GM21528 (cell line): ENCODE results near the gene RPS26.
"Not testable (repeated sequence)": the region's sequence is repeated elsewhere in the genome, so short reads cannot be mapped to it uniquely, and the experiment has no call there.

Experiments
- ATAC-seq: cut with Tn5 transposase; IDR thresholded peaks from one replicate; pipeline ENCODE4 v1.9.1; 2021; ENCODE audit warnings: mild to moderate bottlenecking, moderate library complexity; ENCODE audit not compliant: unreplicated experiment, low FRiP score

RPS26 gene

DNA sequence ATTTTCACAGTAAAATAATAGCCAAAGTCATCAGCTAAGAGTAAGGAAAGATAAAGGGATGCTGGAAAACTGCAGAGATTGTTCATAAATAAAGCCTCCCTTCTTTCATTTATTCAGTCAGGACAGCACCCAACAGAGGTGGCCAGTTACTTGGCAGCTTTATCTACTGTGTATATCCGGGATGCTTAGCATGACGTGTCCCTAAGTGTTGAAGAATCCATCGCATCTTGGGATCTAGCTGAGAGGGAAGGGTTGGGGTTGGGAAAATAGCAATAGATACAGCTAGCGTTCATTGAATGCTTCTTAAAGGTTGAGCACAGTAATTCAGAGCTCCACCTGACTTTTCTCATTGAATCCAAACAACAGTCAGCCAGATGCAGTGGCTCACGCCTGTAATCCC, 32.7 kb downstream of the RPS26 start:
- ATAC-seq, result no peak

DNA sequence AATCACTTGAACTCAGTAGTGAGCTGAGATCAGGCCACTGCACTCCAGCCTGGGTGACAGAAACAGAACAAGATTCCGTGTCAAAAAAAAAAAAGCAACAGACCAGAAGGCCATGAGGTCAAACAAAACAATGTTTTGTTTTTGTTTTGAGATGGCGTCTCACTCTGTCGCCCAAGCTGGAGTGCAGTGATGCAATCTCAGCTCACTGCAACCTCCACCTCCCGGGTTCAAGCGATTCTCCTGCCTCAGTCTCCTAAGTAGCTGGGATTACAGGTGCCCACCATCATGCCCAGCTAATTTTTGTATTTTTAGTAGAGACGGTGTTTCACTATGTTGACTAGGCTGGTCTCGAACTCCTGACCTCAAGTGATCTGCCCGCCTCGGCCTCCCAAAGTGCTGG, 36.2 kb downstream of the RPS26 start:
- ATAC-seq, result not testable (repeated sequence)

GRCh38 chr12:56078427-56078826, 36.7 kb downstream of the RPS26 start:
- no peak for ATAC-seq

DNA sequence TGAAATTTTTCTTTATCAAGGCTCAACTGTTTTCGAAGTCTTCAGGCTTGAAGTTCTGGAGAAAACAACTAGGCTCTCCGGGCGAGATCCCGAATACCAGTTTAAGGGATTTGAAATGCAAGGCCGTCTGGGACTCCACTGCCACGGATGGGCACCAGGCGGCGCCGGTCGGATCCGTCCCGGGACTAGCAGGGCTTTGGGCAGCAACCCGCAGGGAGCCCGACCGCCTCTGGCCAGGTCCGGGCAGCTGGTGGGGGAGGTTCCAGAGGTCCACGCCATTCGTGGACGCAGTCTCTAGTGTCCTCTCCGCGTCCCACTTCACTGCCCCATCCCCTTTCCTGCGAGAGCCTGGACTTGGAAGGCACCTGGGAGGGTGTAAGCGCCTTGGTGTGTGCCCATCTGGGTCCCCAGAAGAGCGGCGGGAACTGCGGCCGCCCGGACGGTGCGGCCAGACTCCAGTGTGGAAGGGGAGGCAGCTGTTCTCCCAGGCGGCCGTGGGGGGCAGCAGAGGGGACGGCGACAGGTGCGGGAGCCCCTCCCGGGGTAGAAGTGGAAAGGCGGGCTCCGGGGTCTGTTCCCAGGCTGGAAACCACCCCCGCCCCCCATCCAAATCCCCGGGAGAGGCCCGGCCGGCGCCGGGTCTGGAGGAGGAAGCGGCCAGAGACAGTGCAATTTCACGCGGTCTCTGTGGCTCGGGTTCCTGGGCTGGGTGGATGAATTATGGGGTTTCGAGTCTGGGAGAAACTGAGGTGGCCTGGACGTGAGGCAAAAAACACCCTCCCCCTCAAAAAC, 37.4 kb downstream of the RPS26 start:
- no peak for ATAC-seq

DNA sequence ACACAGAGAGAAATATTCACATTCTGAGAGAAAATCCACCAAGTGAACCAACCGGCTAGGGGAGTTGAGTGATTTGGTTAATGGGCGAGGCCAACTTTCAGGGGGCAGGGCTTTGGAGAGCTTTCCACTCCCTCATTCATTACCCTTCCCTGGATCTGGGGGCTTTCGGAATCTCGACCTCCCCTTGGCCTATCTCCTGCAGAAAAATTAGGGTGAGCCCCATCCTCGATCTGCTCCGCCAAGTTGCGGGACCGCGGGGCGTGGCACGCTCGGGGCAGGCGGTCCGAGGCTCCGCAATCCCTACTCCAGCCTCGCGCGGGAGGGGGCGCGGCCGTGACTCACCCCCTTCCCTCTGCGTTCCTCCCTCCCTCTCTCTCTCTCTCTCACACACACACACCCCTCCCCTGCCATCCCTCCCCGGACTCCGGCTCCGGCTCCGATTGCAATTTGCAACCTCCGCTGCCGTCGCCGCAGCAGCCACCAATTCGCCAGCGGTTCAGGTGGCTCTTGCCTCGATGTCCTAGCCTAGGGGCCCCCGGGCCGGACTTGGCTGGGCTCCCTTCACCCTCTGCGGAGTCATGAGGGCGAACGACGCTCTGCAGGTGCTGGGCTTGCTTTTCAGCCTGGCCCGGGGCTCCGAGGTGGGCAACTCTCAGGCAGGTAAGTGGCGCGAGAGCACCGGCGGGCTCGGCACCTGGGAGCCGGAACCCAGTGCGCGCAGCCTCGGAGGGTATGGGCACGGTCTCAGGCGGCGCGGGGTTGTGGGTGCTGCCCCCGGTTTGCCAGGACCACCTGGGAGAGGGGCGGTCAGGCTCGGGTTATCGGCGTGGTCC, 38.2 kb downstream of the RPS26 start, which contains the start of gene ERBB3:
Gene ERBB3, plus strand, starts transcription at position 443 of the 833 bp plus-strand sequence. Its CDS starts 136 bp downstream, at position 579.
- no peak for ATAC-seq

- ATAC-seq, result no peak
Measured at GRCh38 chr12:56080556-56081138, 38.9 kb downstream of the RPS26 start.

DNA sequence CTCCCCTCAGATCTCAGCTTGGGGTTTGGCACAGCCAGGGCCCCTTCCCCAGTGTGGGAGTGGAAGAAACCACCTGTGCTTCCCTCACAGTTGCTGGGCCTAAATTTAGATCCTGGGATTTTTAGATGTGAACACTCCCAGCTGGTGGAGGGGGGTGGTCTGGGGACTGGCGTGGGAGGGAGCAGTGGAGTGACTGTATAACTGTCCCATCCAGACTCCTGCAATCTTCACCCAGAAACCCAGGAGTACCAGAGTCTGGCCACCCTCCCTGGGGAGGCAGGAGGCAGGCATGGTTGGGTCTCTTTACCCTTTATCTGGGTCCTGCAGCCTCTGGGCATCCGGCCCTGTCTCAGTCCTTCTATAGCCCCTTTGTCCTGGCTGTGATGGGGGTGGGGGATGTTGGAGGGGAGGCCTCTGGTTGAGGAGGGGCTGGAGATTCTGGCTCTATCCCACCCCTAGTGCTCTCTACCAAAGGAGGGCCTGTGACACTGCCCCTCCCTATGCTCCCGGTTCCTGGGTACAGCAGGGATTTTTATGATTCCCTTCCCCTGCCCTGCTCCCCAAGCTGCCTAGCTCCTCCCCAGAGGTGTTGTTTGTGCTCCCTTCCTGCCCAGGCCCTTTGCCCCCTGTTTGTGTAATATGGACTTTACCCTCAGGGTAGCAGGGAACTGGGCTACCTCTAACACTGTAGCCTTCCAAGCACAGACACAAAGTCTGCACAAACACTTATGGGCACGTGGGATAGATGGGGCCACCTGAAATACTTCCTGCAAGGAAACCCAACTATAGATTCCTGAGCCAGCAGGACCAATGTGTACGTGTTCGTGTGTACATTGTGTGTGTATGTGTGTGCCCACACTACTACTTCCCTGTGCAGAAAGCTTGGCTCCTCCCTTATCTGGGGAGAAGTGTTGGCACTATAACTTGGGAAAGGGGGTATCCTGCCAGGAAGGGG, 40.0 kb downstream of the RPS26 start:
- no peak for ATAC-seq

DNA sequence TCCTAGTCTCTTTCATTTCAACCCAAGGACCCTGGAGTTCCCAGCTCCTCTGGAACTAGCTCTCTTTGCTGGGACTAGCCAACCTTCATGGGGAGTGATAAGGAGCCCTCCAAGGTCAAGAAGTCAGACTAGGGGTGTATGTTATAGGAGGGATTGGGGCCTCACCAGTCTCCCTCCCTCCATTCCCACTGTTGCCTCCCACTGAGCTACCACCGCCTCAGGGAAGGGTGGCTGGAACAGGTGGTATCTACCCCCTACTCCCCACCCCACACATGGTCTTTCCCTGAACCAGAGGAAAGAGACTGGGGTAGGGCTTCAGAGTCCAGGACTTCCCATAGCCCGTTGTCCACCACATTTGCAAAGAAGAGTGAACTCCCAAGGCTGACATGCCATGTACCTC, 40.7 kb downstream of the RPS26 start:
- no peak for ATAC-seq

GRCh38 chr12:56082967-56083366, 41.2 kb downstream of the RPS26 start:
- ATAC-seq, result no peak

- no peak for ATAC-seq
Measured at GRCh38 chr12:56084958-56085543, 43.3 kb downstream of the RPS26 start.

DNA sequence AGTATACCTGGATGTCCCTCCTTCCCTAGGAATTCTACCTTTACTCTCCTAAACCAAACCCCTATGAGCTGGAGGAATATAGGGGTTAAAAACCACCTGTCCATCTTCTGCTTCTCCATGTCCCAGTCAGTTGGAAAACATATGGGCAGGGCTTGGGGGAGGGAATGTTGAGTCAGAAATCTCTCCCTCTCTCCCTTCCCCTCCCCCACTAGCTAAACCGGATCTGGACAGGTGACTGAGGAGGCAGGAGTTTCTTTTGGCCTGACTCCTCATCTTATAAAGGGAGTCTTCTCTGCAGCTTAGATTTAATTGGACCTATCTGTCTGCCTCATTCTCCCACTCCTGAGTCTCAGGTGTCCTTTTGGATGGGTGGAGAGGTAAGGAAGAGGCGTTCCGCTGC, 44.4 kb downstream of the RPS26 start:
- ATAC-seq, result no peak

GRCh38 chr12:56086608-56087007, 44.9 kb downstream of the RPS26 start:
- ATAC-seq, result no peak

DNA sequence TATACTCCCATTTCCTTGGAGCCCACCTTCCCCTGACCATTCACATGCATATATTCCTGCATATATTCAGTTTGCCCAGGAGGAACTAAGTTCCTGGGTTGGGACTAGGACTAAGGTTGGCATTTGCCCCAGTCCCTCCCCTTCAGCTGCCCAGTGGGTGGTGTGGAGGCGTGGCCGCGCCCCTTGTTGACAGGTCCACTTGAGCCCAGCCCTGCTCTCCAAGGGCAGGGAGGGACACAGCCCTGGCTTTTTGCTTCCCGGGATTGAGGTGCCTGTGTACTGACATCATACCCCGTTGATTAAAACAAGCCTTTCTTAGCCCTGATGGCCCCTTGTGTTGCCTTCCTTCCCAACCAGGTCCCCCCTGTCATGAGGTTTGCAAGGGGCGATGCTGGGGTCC, 45.5 kb downstream of the RPS26 start:
- ATAC-seq, result no peak
